Colonic mucosa (tissue), 4 donors: ENCODE results near the gene PPDPF. TPM values are rescaled to one million over a fixed set of nuclear protein-coding genes. Genes with fewer than 3 reads are reported as not detected.

Experiments used
- DNase-seq: peaks from one replicate; pipeline ENCODE4 v3.0.0-alpha.2; 2020
- H3K27ac ChIP-seq: fragments of 200-600 bp; one replicate; pipeline ENCODE4 v1.8.0; 2021
- H3K27me3 ChIP-seq: fragments of 200-600 bp; one replicate; pipeline ENCODE4 v1.8.0; 2021
- H3K36me3 ChIP-seq: fragments of 200-600 bp; one replicate; pipeline ENCODE4 v1.8.0; 2021
- H3K4me1 ChIP-seq: fragments of 200-600 bp; one replicate; pipeline ENCODE4 v1.8.0; 2021; ENCODE audit warnings: mild to moderate bottlenecking
- H3K4me3 ChIP-seq: fragments of 200-600 bp; one replicate; pipeline ENCODE4 v1.8.0; 2021
- H3K9ac ChIP-seq, 2 donors: one replicate each; pipeline ENCODE4 v1.7.0; 2013; ENCODE audit warnings: control low read depth in 2 of 2, low read depth in 2 of 2, low read length in 2 of 2
- H3K9me3 ChIP-seq: fragments of 200-600 bp; one replicate; pipeline ENCODE4 v1.8.0; 2021
- intact Hi-C: fragments of 100-400 bp; cut with DNase I; formaldehyde crosslinking; loops from one replicate; pipeline ENCODE4 v1.14.1; 2022
- total RNA-seq, 2 donors: library from RNA; stranded (reverse); fragmentation: NEBNext Ultra II Directional in 1 of 2; extraction: Animal tissue kit (Norgen Biotek cat#: 25700) in 1 of 2; gene quantifications; one replicate each; pipeline ENCODE4 v1.2.1, GENCODE V29; 2021
- TF ChIP-seq, protein P1 (sequence below): fragments of 200-600 bp; IDR thresholded peaks from one replicate; pipeline ENCODE4 v1.8.0; 2022; ENCODE audit warnings: antibody characterized with exemption, mild to moderate bottlenecking
- donor health status: healthy.
- donor health status: DM: no; HTN: no; CAD: no.
- donor health status: DM: no; HTN: no; CAD: no.

The PPDPF gene
- total RNA-seq, 2 donors from 2014 or later: 561 to 634 TPM

DNA sequence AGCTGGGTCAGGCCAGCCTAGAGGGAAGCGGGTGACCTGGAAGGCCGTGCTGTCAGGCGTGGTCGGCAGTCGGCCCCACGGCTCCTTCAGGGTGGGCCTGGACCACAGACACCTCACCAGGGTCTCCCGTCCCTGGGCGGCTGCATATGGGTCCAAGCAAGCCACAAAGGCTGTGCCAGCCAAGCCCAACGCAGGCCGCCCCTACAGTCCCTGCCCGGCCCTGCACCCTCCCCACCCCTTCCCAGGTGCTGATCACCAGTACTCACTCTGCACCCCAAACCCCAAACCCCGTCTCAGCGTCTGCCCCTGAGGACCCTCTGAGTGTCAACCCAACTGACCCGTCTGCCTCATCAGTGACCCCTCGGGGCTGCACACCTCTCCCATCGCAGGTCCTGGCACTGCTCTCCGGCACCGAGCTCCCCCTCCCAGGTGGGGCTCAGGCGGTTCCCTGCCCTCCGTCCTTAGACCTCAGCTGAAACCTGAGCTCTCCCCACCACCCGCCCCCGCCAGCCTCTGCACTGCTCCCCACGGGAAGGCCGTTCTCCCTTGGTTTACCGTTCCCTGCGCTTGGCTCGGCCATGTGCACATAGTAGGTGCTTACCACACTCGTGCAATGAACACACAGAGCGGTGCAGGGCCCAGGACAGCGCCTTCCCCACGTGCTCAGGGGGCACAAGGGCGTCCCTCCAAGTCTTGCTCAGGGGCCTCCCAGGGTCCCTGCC is 1.5 kb upstream of the PPDPF start:
- intact Hi-C loops: no loop called here
- H3K4me3 ChIP-seq: peak overlapping the region; percentile 91
- DNase-seq: no peak
- no peak overlapping the region for H3K27ac ChIP-seq
- no peaks in the 10 kb centered on the region for H3K9me3 ChIP-seq
- H3K36me3 ChIP-seq: no peaks in the 10 kb centered on the region
- peaks cover 5% of the 10 kb centered on the region for H3K4me1 ChIP-seq
- H3K27me3 ChIP-seq: no peaks in the 10 kb centered on the region
- TF ChIP-seq, protein P1, sequence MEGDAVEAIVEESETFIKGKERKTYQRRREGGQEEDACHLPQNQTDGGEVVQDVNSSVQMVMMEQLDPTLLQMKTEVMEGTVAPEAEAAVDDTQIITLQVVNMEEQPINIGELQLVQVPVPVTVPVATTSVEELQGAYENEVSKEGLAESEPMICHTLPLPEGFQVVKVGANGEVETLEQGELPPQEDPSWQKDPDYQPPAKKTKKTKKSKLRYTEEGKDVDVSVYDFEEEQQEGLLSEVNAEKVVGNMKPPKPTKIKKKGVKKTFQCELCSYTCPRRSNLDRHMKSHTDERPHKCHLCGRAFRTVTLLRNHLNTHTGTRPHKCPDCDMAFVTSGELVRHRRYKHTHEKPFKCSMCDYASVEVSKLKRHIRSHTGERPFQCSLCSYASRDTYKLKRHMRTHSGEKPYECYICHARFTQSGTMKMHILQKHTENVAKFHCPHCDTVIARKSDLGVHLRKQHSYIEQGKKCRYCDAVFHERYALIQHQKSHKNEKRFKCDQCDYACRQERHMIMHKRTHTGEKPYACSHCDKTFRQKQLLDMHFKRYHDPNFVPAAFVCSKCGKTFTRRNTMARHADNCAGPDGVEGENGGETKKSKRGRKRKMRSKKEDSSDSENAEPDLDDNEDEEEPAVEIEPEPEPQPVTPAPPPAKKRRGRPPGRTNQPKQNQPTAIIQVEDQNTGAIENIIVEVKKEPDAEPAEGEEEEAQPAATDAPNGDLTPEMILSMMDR: no peak
- H3K9ac ChIP-seq: peak overlapping the region; percentile 61 to 70

DNA sequence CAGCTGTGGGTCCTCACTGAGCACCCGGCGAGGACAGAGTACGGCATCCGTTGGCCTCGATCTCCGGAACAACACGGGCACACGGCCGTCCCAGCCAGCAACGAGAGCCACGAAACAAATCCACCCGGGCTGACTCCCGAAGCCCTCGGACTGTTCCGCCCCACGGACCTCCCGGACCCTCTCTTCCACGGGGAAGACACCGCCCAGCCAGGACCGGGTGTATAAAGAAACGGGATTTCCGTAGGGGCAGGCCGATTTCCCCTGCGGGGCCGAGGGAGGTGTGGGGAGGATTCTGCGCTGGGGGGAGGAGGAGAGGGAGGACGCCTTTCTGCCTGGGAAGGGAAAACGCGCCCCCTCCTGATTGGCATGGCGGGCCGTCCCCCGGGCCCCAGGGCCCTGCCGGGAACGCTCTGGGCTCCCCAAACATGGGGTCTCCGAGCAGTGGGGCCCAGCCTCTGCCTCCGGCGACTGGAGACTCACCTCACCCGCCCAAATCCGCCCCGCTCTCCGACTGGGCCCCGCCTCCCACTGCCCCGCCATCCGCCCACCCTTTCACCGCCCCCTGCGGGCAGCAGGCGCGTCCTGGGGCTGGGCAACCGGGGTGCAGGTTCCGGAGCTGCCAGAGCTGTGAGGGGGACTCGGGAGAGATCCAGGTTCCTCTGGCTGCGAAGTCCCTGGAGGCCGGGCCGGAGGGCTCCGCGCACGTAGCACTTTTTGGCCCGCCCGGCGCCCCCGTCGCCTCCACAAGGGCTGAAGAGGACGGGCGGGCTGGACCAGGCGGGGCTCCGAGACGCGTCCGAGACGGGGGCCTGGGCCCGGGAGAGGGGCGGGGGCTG is 679 bp upstream of the PPDPF start:
- DNase-seq: peak; percentile 68

DNA sequence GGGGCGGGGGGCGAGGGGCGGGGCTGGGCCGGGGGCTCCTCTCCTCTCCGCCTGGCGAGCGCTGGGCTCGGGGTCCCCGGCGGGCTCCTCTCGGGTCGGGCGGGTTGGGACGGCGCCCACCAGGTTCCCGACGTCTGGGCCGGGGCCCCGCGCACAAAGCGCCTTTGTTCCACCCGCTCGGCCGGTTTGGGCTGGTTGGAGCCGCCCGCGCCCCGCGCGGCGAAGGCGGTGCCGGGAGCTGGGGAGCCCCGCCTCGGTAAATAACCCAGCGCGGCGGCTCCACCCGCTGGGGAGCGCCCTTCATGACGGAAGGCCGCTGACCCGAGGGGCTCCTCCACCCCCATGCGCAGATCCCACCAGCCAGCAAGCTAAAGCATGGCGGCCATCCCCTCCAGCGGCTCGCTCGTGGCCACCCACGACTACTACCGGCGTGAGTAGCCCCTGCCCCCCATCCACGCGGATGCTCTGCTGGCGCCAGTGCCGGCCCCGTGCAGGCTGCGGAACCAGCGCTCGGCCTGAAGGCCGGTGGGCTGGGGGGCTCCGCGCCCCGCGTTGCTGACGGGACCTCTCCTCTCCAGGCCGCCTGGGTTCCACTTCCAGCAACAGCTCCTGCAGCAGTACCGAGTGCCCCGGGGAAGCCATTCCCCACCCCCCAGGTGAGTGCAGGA is 503 bp downstream of the PPDPF start:
- Histone ChIP-seq H3K27me3 (no peaks in the 10 kb centered on the region), H3K9ac (peak overlapping the region; percentile 95 to 96), H3K36me3 (no peaks in the 10 kb centered on the region), H3K9me3 (no peaks in the 10 kb centered on the region), H3K4me1 (peaks cover 5% of the 10 kb centered on the region), H3K4me3 (peak overlapping the region; percentile 91), H3K27ac (peak overlapping the region; percentile 97)
- DNase-seq: peak; percentile 93
- intact Hi-C loops: no loop called here
- TF ChIP-seq, protein P1: no peak

More for the DNA sequence above, 679 bp upstream of the PPDPF start:
- H3K36me3 ChIP-seq: no peaks in the 10 kb centered on the region
- TF ChIP-seq, protein P1: no peak
- H3K4me1 ChIP-seq: peaks cover 5% of the 10 kb centered on the region
- H3K27ac ChIP-seq: peak overlapping the region; percentile 97
- intact Hi-C loops: no loop called here
- peak overlapping the region; percentile 91 for H3K4me3 ChIP-seq
- H3K9ac ChIP-seq: peak overlapping the region; percentile 61 to 70
- no peaks in the 10 kb centered on the region for H3K27me3 ChIP-seq
- H3K9me3 ChIP-seq: no peaks in the 10 kb centered on the region

DNA sequence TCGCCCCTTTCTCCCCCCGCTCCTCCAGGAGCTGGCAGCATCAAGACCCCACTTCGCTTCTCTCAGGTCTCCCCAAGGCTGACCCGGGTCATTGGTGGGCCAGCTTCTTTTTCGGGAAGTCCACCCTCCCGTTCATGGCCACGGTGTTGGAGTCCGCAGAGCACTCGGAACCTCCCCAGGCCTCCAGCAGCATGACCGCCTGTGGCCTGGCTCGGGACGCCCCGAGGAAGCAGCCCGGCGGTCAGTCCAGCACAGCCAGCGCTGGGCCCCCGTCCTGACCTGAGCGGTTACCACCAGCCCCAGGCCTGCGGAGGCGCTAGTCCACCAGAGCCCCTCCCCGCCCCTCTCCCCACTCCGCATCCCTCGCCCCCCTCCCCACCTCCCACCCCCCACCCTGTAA is 1.0 kb downstream of the PPDPF start:
- no peaks in the 10 kb centered on the region for H3K9me3 ChIP-seq
- intact Hi-C loops: no loop called here
- H3K36me3 ChIP-seq: no peaks in the 10 kb centered on the region
- H3K27ac ChIP-seq: peak overlapping the region; percentile 97
- peak overlapping the region; percentile 95 to 96 for H3K9ac ChIP-seq
- peak overlapping the region; percentile 91 for H3K4me3 ChIP-seq
- no peaks in the 10 kb centered on the region for H3K27me3 ChIP-seq
- peaks cover 5% of the 10 kb centered on the region for H3K4me1 ChIP-seq
- TF ChIP-seq, protein P1: no peak
- DNase-seq: no peak

DNA sequence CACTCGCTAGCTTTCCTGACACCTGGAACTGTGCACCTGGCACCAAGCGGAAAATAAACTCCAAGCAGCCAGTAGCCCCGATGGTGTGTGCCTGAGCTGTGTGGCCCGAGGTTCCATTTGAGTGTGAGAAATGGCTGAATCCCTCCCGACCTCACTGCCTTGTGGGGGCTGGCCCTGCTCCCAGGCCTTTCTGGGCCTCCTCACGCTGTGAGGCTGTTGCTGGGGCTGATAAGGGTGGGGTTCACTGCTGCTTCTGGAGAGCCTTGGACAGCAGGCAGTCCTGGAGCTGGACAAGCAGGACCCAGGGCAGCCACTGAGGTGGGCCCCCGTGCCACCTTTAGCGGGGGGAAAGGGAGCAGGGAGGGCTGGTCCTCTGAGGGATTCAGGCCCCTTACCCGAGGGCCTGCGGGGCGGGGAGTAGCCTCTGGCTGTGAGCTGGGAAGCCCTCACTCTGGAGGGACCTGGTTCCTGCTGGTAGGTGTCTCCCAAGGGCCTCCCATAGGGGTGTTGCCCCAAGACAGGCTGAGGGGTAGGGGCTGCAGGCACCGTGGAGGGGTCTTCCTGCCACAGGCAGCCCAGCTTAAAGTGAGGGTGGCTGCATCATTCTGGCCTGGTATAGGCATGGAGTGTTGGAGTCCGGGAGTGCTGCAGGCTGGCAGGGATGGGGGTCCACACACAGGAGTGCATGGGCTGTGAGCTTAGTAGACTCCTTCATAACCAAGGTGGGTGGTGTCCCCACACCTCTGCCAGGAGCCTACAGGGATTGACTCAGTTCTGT is 1.7 kb downstream of the PPDPF start:
- no peak overlapping the region for H3K27ac ChIP-seq
- H3K36me3 ChIP-seq: no peaks in the 10 kb centered on the region
- H3K9me3 ChIP-seq: no peaks in the 10 kb centered on the region
- no peaks in the 10 kb centered on the region for H3K27me3 ChIP-seq
- intact Hi-C loops: no loop called here
- TF ChIP-seq, protein P1: no peak
- H3K4me1 ChIP-seq: peaks cover 5% of the 10 kb centered on the region
- no peak for DNase-seq
- peak overlapping the region; percentile 58 to 95 for H3K9ac ChIP-seq
- peak overlapping the region; percentile 91 for H3K4me3 ChIP-seq
